NCI-H460 (cell line): ENCODE data around the gene CD180. TPM values are rescaled to one million over a fixed set of nuclear protein-coding genes. Genes with fewer than 3 reads are reported as not detected.

ENCODE experiments used
- DNase-seq: peaks from one replicate; pipeline ENCODE4 v3.0.0-alpha.2; 2016; ENCODE audit warnings: low read depth; ENCODE audit errors: extremely low read depth
- polyA plus RNA-seq: library from polyadenylated mRNA; depleted of rRNA; stranded (reverse); fragments of >200 nt; gene quantifications from 2 replicates; pipeline ENCODE4 v1.2.3, GENCODE V29; 2014; cell fraction: nucleus; rRNA removed
- total RNA-seq: library from RNA; depleted of rRNA; stranded (reverse); fragments of >200 nt; shearing (Covaris generic); gene quantifications from 2 replicates; pipeline ENCODE4 v1.2.3, GENCODE V29; 2014; rRNA removed

Gene CD180
- total RNA-seq: not detected in 2 replicates
- polyA plus RNA-seq: not detected in 2 replicates

DNA sequence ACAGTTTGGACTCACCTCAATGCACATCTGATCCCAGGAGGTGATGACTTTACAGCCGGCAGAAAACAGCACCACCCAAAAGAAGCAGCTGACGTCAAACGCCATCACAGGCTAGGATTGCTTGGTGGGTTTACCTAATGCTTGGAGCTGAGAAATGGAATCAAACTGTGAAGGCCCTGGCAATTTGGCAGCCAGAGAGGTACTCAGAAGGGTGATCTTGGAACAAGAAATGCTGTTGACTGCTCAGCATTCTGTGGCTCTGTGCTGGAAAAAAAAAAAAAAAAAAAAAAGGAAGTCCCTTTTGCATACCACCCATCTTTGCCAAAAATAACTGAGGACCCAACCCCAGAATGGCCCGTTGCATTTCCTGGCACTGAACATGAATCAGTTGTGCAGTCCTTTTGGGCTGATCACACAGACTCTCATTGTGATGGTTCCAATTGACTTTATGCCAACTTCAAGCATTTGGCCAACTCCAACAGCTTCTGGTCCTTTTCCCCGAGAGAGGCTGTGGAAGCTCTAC is at the start of gene CD180:
Gene CD180 (minus strand): TSS at position 263 of the 523 bp plus-strand sequence. CDS start 158 bp downstream, at position 105.
- no peak for DNase-seq

DNA sequence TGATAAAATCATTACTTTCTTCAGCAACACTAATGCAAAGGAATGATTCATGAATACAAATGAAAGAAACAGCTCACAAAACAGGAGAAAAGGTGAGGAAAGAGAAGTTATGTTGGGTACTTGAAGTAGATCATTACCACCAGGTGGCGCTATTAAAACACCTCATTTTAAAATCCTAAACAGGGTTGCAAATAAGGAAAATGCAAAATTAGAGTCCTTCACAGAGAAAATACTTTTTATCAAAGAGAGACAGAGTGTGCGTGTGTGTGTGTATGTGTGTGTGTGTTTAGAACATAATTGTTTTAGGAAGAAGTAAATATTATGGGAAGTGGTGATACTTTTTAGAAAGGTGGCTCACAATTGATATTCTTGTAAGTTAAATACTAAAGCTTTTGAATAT is 49.5 kb upstream of the CD180 start:
- DNase-seq: peak; percentile 50

DNA sequence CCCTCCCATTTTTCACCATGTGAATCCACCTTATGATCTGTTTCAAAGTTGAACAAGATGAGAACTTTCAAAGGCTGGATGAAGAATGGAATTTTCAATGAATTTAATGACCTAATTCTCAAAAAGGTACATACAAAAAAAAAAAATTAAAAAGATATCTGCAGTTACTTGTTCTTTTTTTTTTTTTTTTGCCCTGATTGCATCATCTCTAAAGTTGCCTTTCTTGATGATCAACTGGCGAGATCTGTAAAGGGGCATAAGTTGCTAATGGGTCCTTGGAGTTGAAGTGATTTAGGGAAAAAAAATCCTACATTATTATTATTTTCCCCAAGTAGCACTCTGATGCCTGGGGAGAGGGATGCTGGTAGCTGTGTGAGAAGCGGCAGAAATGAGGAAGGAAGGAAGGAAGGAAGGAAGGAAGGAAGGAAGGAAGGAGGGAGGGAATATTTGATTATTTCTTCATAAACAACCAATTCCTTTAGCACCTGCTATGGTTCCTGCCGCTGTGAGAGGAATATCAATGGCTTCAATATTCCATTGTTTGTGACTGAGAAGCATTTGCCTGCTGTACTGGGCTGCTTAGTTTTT is 48.8 kb upstream of the CD180 start:
- no peak for DNase-seq

DNA sequence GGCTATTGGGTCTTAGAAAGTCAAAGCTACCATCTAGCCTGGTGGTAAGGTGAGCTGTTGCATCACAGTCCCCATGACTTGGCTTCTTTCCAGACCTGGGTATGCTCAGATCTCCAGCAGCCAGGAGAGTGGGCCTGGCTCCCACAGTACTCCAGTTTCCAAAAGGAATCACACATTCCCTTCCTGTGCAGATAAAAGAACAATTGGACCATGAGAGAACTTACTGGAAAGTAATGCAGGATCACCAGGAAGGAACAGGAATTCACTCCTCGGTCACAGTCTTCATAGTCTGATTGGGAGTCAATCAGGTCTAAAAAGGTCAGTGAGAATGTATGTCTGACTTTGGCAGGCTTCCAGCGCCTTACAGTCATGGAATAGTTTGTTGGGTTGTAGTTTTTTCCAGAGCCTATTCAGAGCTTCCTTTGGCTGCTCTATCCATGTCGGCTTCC is 47.8 kb upstream of the CD180 start:
- no peak for DNase-seq

DNA sequence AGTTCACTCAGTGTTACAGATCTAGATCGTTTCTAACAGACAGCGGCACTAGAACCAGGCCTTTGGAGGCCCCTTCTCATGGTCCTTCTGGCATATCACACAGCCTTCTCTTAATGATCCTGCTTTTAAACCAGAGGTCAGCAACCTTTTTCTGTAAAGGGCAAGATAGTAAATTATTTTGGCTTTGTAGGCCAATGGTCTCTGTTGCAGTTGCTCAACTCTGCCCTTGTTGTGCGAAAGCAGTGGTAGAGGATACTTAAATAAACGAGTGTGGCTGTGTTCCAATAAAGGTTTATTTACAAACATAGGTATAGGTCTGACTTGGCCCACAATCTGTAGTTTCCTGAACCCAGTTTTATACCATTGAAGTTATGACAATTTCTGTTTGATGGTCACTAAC is 47.3 kb upstream of the CD180 start:
- no peak for DNase-seq

DNA sequence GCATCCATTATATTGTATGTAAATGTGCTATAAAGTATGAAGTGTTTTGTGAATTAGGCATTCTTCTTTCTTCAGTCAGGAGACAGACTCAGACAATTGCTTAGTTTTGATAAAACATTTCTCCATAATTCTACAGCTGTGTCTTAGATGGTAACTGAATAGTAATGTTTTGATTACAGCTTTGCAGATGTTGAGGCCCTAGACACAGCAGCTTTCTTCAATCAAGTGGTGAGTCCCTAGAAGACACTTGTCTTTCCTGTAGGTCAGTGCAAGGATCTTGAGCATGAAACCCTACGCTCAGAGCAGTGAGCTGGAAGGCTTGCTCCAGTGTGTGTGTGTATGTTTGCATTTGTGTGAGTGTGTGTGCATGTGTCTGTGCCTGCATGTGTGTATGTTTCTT is 46.8 kb upstream of the CD180 start:
- DNase-seq: no peak

DNA sequence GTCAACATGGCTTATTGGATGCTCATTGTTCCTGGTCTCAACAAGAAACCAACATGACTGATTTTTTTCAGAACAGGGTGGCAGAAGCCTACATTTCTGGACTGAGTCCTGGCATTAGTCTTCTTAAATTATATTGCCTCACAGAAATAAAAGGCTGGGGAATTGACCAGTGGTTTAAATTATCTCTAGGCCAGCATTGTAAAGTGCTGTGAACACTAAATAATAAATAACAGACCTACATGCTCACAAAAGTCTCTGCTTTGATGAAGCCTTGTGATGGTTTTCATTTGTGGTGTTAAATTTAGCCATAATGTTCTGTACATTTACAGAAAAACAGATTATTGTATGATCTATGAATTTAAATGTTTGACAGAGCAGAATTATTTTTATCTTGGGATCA is 44.7 kb upstream of the CD180 start:
- DNase-seq: no peak

DNA sequence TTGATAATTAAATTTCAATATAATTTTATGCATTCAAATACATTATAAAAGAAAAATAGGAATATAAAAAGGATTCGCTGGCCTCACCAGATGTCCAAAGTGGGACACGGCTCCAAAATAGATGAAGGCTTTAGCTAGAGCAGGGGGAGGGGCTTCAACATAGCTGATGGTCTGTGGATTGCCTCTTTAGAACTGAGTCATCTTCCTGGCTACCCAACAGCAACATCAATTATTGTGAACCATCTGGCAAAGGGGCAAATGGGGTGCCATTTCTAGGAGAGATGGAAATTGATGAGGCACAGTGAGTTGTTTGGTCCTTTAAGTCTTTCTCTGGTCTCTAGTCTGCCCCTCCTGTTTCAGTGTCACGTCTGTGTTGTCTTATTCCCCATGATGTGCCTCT is 44.2 kb upstream of the CD180 start:
- DNase-seq: no peak

DNA sequence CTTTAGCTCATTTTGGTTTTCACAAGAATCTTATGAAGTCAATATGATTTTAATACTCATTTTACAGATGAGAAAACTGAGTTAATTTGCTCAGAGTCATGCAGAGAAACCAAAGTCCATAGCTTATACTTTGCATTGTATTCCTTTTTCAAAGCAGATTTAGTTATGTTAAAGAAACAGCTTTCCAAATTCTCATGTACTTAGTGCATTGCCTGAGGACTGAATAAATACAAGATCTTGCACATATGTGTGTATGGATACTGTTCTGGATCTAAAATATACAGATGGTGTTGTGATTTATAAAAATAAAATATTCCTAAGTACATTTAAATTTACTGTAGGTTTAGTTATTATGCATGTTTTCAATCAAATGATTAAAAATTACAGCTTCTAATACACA is 43.5 kb upstream of the CD180 start:
- DNase-seq: no peak

DNA sequence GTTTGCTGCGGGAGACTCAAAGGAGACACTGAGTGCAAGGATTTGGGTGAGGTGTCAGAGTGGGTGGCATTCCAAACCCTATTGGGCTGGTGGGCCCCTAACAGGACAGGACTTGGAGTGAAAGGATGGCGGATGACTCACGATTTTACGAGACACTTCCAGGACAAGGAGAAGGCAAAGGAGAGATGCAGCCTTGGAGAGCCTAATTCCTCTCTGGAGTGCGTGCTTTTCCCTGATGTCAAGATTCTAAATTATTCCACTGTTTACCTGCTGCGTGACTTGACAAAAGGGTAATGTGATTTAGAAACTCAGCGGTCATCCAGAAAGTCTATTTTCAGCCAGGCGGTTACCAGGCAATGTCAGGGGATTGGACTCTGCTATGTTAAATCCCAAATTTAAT is 41.6 kb upstream of the CD180 start:
- no peak for DNase-seq

DNA sequence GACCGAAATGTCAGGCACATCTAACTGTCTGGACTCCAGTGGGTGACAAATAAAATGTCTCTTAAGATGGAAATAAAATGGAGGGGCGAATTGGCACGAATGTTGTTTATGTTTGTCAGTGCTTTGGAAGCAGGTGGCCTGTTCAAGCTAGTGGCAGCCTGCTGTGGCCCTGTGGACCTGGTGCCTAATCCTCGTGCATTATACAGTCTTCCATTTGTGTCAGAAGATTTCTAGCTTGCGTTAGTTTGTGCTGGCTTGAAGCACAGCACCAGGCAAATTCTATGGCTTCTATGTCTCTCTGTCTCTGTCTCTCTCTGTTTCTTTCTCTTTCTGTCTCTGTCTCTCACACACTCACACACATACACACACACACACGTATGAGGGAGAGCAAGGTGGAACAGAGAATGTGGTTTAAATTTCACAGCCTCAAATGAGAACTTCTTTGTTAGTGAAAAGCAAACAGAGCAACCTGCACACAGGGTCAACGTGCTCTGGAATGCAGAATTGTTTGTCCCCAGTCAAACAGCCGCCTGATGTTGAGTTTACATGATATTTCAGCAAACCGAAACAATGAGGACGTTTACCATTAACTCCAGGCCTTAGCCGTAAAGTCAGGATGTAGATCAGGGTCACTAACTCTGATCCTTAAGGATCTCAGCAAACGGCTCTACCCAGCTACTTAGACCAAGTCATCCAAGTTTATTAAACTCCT is 39.0 kb upstream of the CD180 start:
- DNase-seq: no peak

DNA sequence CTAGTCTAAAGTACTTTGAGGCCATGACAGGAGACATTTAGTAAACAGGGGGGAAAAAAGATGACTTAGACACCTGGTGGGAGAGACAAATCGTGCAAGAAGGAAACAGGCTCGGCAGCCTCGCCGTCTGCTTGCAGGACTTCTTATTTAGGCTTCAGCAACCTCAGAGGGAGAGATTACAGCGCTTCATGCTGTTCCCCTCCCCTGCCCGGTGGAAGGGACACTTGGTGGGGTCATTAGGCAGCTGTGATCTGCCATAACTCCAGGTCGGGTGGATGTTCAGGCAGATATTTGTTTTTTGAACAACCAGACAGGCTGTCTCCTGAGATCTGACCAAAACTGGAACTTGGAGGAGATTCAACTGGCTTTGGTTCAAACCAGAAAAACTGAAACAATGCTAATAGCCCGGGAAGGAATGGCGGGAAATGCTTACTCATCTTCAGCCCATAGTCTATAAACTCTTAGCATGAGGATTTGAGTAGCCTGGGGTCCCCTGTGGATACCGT is 38.1 kb upstream of the CD180 start:
- no peak for DNase-seq

DNA sequence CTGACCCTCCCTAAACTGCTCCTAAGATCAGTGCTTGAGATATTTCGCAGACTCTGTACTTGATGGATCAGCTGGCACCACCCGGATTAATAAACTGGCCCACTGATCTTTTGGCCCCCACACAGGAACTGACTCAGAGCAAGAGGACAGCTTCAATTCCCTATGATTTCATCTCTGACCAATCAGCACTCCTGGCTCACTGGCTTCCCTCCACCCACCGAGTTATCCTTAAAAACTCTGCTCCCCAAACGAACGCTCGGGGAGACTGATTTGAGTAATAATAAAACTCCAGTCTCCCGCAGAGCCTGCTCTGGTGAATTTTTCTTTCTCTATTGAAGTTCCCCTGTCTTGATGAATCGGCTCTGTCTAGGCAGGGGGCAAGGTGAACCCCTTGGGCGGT is 36.5 kb upstream of the CD180 start:
- no peak for DNase-seq

DNA sequence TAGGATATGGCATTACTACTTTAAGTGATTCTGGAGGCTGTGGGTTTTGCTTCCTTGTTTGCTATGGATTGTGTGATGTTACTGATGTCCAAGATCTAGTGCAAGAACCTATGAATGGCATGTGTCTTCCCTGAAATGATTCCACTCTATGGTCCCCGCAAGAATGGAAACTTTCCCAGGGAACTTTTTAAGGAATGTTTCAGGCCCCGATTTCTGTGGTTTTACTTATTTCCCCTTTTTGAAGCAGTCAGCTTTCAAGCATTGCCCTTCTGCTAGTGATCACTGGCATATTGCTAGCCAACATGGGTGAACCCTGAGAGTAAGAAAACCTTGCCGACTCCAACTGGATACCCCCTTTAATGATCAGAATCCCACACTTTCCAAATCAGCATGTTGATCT is 26.6 kb upstream of the CD180 start:
- no peak for DNase-seq

DNA sequence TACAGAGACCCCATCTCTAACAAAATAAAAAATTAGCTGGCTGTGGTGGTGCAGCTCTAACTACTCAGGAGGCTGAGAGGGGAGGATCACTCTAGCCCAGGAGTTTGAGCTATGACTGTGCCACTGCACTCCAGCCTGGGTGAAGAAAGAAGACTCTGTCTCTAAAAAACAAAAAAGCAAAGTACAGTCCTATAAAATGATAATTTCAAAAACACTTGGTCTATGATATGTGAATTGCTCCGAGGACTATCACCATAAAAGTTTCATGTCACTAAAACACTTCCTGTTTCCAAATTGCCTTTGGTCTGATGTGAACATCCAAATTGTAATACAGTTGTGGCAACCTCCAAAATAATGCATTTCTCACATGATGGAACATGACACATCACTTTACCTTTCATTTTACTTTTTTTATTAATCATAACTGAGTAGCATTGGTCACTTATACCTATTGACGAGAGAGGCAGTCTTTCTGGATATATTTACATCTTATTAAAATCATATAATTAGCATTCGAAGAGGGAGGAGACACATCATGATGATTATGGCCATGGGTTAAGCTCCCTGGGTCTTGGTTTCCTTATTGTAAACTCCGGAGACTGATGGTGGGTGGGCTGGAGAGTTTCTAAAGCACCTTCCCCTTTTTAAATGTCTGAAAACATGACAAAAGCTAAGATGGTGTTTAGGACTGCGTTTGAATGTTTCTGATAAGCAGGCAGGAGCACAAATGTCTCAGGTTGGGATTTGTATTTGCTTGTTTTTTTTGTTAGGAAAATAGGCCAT is 25.8 kb upstream of the CD180 start:
- DNase-seq: no peak

DNA sequence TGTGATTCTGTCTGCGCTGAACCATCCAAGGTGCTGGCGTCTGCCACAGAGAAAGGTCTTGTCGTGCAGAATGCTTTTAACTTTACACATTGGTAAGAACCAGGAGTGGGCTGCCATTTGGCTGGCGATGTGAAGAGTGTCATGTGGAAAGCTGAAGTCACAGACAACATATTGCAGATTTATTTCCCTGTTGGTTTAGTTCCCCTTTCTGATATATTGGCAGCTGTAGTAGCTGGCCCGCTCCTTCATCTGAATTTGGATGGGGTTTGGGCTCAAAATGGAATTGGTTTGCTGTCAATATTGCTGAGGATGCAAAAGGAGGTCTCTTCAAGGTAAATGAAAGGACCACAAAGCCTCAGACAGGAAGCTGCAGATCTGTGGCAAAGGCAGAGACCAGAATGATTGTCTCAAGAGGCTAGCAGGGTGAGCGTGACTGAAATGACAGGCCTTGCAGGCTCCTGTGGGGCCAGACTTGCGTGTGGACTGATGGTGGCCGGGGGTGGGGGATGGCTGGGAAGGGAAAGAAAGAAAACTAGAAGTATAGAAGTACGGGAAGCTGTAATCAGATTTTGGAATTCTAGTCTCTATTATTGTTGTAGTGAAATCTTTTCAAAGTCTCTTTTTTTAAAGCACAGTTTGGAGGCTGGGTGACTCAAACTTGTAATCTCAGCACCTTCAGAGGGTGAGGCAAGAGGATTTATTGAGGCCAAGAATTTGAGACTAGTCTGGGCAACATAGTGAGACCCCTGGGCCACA is 25.1 kb upstream of the CD180 start:
- no peak for DNase-seq

DNA sequence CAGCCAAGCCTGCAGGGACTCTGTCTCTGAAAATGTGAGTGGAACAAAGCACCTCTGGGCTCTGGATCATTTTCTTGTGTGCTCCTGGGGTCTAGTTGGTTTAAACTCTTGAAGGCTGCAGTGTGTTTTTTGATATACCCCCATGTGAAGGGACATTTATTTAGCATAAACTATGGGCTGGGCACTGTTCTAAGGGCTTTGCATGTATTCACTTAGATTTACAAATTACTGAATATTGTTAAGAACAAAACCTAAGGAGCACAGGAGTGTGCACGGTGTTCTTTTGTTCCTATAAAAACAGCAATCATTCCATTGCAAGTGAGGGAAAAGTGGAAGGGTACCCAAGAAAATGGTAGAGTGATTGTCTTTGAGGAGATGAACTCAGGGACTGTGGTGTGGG is 20.0 kb upstream of the CD180 start:
- DNase-seq: no peak

DNA sequence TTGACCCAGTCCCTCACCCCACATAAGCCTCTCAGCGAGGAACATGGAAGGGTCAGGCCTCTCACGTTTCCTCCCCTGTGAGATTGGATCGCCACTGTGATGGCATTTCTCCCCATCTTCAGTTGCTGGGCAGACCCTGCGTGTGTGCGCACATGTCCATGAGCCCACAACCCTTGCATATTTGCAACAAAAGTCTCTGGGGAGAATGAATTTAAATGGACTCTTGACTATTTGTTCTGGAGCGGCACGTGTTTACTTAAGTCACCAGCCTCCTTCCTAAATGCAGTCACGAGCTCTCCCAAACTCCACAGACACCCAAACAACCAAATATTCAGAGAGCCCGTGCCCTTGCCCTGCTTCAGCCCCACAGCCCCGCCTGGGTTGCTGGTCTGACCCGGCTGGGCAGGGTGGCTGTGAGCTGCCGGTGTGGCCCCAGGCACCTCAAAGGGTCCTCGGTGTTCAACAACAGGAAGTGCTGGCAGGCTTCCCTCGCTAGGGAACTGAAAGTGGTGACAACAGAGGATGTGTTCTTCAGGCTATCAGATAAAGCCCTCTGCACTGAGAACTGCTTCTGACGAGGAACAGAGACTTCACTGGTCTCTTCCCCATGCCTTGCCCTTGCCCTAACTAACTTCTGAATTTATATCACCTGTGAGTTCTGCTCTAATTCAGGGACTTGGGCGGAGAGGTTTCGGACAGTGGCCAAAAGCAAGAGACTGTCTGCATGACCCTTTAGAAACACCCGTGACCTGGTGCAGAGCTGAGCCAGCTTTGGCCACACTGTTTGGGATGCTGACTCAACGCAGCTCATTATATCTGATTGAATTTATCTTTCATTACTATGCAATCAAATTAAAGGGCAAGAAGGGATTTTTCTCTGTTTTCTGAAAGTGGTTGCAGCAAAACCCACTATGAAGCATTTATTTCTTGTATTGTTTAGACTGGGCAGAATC is 19.2 kb upstream of the CD180 start:
- no peak for DNase-seq

DNA sequence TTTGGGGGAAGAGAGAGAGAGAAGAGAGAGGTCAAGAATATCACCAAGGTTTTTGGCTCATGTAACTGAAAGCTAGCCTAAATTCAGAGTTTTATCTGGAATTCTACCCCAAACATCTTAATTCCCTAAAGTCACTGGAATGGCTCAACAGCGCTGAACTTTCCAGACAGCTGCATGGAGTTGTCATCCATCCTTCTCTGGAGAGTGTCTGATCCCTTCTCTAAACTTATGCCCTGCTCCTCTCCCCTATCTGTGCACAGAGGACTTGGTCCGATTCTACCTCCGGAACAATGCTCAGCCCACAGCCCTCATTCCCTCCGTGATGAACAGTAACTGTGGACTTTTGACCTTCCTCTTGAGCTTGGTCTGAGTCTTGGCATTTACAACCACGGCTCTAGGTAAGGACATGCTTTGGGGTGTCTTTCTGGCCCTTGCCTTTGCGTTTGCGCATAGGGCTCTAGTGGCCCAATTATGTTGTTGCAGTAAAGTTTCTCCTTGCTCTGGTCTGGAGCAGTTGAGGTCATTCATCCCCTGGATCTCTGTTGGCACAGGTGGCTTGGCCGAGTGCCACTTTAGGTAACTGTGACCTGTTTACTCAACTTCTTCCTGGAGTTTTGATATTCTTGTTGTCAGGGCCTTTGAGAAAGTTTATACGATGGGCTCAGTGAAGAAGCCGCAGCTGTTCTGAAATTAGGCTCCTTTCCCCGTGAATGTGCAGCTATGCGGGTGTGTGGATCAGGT is 18.3 kb upstream of the CD180 start:
- no peak for DNase-seq
